A549 (cell line): ENCODE results near the gene PLD5.

Experiments
- CTCF ChIP-seq: fragments of >200 bp; sonication (Bioruptor Twin); formaldehyde crosslinking; IDR thresholded peaks from 3 replicates; pipeline ENCODE4 v1.5.1; 2016
- POLR2A ChIP-seq: IDR thresholded peaks from 2 replicates; pipeline ENCODE4 v1.6.1; 2012; ENCODE audit warnings: mild to moderate bottlenecking, low read length

- TF ChIP-seq POLR2A = no peak
- no peak for TF ChIP-seq CTCF
Observed at GRCh38 chr1:242033447-242033846, 491.1 kb downstream of the PLD5 start.
